Activated effector memory CD4-positive, alpha-beta T cell treated with anti-CD3 and anti-CD28 coated beads, Interleukin-2, amount 50 U/mL, for 16 hours (primary cell): ENCODE results near the gene TRIM9.
"Not testable (repeated sequence)": the region's sequence is repeated elsewhere in the genome, so short reads cannot be mapped to it uniquely, and the experiment has no call there.

Experiments
- DNase-seq: peaks from one replicate; pipeline ENCODE4 v3.0.0-alpha.2; 2020

Gene TRIM9

DNA sequence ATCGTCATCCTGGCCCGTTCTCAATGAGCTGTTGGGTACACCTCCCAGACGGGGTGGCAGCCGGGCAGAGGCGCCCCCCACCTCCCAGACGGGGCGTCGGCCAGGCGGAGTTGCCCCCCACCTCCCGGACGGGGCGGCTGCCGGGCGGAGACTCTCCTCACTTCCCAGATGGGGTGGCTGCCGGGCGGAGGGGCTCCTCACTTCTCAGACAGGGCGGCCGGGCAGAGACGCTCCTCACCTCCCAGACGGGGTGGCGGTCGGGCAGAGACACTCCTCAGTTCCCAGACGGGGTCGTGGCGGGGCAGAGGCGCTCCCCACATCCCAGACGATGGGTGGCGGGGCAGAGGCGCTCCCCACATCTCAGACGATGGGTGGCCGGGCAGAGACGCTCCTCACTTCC lies 138.5 kb downstream of the TRIM9 start:
- not testable (repeated sequence) for DNase-seq

DNA sequence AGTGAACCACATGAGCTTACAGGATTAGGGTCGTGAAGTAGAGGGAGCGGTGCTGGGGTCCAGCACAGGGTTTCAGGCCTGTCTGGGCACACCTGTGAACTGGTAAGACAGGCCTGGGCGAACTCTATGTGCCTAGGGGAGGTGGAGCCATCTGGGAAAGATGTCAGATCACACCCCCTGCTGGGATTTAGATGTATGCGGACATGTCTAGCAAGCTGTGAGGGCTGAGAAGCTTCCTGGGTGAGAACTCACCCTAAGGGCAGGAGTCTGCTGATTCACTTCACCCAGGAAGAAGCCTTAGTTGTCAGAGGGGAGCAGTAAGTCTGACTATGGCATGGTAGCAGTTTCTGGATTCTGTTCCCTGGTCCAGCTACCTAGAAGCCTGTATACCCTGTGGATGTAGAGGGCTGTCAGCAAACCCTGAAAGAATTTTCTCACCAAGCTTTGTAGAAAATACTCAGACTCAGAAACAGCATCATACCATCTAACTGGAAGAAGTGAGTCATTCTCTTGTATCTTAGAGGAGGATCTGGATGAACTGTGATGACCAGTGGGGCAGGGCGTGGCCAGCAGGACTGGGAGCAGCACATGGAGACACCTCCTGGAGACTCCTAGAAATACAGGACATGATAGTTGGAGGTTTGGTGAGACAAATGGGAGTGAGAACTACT lies 139.4 kb downstream of the TRIM9 start:
- no peak for DNase-seq

DNA sequence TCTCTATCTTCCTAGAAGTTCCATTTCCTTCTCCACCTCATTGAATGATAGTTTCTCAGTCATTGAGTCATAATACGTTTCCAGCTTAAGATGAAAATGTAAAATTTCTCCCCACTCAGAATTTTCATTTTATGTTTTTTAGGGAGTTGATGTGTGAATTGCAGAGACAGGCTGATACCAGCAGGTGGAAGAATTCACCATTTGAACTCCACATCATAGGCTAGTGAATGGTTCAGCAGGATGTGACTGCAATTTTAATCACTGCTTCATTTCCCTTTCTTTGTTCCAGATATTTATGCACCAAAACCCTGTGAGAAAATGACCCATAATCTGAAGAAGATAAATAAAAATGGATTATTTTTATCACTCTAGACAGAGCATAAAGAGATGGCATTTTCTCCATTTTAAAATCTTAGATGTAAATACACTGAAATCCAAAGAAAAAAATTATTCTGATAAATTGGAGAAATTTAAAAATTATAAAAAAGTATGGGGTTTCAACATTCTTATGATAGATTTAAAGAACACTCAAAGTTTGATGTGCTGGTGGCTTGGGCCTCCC lies 140.0 kb downstream of the TRIM9 start:
- no peak for DNase-seq

DNA sequence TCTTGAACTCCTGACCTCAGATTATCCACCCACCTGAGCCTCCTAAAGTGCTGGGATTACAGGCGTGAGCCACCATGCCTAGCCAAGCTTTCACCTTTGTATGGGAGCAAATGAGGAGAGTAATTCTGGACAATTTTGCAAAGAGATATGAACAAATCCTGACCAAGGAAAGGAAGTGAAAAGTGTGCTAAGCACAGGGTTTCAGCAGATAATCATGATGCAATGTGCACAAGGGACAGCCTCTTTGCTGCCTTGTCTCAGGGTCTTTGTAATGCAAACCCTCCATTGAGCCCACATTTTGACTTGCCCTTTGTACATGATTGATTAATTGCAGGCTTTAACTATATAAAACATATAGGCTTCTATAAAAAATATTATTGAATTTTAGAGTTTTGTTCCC lies 141.4 kb downstream of the TRIM9 start:
- no peak for DNase-seq

DNA sequence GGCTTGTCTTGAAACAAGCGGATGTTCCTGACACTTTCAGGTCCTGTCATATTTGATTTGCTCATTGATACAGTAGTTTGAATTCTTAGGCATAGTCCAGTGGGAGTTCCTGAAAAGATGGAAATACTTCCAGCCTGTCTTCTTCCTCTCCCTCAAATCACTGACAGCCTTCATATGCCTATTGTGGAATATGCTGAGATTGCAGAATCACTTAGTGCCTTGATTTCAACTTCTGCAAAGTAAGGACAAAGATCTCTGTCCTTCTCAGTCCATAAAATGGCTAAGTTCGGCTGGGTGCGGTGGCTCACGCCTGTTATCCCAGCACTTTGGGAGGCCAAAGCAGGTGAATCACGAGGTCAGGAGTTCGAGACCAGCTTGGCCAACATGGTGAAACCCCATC lies 143.9 kb downstream of the TRIM9 start:
- no peak for DNase-seq

DNA sequence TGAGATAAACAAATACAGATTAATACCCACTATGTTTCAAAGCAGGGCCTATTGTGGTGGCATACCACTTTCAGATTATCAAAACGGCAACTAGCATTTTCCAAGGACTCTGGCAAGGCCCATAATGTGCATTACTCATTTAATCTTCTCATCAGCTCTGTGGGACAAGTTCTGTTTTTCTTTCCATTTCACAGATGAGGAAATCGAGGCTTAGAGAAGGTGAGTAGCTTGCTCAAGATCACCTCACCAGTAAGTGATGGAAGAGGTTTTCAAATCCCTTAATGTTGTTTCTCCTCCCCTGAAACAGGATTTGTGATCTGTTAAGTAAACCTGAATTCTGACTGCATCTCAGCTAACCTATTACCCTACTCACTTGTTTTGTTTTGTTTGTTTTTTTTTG lies 146.7 kb downstream of the TRIM9 start:
- no peak for DNase-seq

DNA sequence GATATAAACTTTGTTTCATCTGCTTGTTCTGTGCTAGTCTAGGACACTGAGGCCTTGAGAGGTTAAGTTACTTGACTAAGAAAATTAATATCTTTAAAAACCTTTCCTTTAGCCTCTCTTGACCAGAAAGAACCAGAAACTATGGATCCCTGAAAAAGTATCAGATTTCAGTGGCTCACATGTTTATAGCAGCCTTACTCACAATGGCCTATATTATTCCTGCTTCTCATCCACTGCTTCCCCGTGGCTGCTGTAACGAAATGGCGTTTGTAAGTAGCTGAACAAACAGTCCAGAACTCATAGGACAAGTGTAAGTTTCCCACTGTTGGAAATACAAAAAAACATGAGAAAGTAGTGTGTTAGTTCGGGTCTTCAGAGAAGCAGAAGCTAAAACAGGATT lies 147.5 kb downstream of the TRIM9 start:
- no peak for DNase-seq

DNA sequence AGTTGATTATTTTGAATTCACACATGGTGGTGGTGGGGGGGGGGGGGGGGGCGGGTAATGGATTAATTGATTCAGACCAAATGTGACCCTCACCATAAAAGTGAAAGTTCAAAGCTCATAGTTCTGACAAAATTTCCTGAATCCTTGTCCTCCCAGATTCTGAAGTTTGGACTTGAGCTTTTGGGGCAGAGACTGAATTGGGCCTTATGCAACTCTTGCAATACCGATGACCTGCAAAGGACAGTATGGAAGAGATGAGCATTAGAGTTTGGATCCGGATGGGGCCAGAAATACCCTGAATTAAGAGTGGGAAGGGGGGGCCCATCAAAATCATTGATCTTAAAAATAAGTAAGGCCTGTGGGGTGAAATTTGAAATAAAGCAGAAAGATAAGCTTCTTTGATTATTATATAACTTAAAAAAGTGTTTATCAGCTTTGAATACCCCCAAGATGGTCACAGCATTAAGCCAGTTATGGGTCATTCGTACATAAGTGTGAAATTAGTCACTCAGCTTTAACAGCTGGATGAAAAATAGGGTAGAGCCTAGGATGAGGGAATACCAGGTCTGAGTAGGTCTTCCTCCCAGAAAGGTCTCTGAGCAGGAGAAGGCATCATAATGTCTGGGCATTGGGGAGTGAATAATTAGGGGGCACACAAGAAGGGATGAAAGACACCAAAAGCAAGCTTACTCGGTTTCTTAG lies 148.5 kb downstream of the TRIM9 start:
- DNase-seq = no peak

DNA sequence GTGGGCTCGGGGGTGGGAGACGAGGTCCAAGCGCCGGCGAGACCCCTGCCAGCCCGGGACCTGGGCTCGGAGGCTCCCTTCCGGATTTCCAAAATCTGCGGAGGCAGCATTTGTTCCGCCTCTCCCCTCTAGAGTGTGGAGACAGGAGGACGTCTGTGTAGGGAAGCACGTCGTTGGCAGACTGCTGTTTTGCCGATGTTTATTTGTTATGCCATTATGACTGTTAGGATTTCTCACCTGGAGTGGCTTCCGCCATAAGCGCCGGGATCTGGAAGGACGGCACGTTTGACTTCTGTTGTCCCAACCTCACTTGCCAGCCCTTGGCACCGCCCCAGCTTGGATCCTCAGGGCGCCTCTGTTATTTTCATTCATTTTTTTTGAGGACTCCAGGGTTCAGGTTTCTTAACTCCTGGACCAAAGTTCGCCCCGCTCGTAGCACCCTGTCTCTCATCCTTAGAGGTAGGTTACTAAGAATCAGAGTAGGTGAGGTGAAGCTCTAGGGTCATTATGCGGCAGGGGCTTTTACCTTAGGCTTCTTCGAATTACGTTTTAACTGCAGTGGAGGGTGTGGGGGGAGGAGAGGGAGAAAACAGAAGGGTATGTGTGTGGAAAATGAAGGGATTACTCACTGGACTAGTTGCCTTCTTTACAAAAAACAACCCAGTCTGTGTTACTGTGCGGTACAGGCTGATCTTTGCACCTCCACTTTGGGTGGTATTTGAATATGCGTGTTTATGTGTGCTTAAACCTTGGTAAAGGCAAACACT lies 150.1 kb downstream of the TRIM9 start:
- no peak for DNase-seq

DNA sequence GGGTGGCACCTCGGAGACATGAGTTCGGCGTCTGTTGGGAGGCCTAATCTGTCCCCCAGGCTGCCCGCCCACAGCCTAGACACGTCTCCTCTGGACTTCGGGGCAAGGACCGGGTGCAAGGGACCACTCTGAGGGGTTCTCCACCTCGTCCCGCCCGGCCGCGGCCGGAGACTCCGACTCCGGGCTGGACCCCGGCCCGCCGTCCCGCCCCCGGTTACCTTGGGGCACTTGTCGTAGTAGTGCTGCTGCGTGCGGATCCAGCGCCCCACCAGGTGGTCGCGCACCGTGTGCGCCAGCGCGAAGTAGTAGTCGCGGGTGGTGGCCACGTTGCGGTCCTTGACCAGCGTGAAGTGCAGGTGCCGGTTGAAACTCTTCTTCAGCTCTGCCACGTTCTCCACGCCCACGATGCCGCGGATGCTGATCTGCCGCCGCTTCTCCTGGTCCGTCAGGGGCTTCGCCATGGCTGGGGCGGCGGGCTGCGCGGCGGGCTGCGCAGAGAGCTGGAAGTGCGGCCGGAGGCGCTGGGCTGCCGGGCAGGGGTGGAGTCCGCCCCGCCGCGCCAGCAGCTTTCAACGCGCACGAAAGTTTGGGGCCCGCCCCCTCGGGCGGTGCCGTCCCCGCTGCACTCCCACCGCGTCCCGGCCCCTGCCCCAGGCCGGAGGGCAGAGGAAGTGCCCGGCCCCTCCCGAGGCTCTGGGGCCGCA lies 150.8 kb downstream of the TRIM9 start, which contains the start of gene PYGL:
TSS of gene PYGL (minus strand) at position 541 of the 704 bp plus-strand sequence. CDS start at position 461, 80 bp downstream.
- peak; percentile 67 for DNase-seq

DNA sequence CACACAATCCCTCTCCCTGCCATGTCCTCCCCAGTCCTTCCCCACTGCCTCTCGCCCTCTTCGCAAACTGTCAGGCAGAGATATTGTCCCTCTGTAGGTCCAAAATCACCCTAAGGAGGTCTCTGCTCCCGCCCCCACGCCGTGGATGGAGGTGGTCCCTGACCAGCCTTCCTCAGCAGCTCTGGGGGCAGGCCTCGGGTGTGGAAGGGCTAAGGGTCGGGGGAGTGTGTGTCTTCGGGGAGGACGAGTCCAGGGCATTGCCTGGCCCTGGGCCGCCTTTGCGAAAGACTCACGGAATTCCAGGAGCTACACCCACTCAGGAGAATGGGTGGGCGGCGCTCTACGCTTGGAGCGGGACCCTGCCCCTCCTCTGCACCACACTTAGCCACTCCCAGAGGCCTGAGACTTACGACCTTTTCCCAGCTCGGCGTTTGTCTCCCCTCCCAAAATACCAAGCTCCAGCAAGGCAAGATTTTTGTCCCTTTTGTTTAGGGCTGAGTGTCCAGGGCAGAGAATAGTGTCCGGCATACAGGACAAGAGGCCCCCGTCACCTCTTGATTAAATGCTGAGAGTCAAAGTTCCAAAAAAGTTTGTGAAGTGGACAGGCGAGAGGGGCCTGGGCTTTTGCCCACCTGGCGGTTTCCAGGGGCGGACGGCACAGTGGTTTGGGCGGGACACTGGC lies 151.5 kb downstream of the TRIM9 start:
- no peak for DNase-seq

DNA sequence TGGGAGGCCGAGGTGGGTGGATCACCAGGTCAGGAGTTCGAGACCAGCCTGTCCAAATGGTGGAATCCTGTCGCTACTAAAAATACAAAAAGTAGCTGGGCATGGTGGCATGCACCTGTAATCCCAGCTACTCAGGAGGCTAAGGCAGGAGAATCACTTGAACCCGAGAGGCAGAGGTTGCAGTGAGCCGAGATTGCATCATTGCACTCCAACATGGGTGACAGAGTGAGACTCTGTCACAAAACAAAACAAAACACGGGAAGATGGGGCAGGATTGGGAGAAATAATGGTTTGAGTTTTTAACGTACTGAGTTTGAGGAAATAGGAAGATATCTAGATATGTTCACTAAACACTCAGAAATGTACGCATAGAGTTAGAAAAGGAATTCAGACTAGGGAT lies 153.3 kb downstream of the TRIM9 start:
- not testable (repeated sequence) for DNase-seq

DNA sequence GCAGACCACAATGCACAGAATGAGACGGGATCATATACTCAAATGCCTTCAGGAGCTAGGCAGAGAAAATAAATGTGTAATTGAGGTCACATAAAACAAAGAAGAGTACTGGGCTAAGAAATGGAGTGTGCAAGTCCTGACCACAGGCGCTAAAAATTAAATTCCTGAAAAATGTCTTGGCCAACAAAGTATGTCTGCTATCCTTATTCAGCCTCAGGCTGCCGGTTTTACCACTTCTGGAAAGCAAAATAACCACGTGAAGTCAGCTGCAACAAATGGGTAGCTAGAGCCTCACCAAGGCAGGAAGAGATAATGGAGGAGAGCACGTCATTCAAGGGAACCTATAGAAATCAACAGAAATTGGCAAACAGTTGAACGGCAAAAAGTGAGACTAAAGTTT lies 153.8 kb downstream of the TRIM9 start:
- DNase-seq = no peak

DNA sequence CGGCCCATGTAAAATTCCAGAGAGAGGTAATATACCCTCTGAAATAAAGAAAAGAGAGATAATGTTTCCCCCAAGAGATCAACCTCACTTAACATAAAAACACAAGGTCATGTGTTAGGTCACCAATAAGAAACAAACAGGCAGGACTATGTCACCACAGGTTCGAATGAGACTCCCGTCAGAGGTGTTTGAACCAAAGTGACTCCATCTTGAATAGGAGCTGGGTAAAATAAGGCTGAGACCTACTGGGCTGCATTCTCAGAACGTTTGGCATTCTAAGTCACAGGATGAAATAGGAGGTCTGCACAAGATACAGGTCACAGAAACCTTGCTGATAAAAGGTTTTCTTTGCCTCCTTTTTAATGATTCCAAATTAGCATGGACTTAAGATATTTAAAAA lies 157.1 kb downstream of the TRIM9 start:
- DNase-seq = no peak

DNA sequence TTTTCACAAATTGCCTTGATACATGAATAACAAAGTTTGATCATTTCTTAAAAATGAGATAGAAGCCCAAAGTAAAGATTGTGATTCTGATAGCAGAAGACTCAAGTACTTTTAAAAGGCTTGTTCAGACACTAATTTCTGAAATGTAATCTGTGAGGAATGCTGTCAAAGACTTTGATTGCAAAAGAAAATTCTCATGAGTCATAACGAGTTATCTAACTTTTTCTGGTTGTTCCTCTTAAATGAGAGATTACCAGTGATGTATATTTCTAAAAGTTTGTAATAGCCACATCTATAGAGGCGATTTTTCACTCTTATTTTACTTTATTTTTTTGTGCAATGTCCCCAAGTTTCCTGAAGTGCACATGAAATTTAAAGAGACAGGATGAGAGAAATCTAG lies 157.6 kb downstream of the TRIM9 start:
- no peak for DNase-seq

DNA sequence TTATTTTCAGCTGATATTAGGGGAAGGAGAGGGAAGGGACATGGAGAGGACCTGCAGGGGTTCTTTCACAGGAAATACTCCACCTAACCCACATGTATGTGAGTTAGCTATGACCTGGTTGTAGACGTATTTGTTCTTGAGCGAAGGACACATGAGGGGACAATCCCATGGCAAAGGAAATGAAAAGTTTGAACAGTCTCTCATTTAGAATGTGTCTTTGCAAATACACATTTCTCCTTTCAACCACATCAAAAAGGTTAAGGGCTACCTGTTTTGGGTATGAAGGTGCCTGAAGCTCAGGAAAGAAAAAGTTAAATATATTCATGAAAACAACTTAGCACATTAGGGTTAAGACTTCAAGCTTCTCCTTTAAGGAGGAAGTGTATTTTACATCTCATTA lies 158.0 kb downstream of the TRIM9 start:
- no peak for DNase-seq

DNA sequence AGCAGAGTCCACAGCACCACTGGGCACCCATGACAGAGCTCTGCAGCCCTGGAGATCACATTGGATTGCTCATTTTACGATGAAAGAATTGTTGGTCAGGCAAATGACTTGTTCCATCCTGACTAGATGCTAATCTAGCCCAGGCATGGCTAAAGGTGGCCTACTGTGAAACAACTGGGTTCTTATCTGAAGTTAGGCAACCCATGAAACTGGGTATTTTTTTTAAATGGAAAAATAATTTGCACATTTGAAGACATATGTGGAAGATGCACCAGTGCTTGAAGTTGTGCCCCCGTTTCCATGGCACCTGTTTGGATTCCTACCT lies 158.9 kb downstream of the TRIM9 start:
- no peak for DNase-seq

DNA sequence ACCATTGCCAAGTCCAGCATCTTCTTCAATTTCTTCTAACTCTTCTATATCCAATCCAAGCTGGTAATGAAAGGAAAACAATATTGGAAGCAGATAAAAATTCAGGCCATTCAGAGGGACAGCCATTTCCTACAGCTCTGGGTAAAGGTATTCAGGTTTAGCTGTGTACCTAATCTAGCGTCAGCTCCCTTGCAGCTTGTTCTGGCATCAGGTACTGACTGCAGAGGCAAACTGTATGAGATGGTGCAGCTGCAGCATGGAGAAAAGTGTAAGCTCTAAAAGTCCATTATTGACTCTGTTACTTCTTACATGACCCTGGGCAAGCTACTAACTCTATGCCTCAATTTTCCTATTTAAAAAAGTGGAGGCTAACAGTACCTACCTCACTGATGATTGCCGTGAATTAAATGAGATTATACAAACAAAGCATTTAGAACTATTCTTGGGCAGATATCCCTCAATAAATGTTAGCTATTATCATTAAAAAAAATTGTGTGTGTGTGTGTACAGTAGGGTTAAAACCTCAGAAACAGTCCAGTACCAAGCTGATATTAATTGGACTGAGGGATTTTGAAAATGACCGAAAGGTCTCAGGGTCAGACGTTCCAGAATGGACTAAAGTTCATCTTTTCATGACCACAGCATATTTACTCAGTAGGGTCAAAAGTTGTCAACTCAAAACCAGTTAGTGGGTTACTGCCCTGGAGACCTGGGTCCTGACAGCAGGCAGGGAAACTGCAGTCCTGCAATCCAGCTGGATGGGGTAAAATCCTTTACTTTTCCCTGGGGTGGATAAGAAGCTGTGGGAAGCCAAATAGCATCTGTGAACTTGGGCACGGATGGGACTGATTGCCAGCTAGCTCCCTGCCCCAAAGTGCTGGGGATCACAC lies 159.5 kb downstream of the TRIM9 start:
- no peak for DNase-seq

DNA sequence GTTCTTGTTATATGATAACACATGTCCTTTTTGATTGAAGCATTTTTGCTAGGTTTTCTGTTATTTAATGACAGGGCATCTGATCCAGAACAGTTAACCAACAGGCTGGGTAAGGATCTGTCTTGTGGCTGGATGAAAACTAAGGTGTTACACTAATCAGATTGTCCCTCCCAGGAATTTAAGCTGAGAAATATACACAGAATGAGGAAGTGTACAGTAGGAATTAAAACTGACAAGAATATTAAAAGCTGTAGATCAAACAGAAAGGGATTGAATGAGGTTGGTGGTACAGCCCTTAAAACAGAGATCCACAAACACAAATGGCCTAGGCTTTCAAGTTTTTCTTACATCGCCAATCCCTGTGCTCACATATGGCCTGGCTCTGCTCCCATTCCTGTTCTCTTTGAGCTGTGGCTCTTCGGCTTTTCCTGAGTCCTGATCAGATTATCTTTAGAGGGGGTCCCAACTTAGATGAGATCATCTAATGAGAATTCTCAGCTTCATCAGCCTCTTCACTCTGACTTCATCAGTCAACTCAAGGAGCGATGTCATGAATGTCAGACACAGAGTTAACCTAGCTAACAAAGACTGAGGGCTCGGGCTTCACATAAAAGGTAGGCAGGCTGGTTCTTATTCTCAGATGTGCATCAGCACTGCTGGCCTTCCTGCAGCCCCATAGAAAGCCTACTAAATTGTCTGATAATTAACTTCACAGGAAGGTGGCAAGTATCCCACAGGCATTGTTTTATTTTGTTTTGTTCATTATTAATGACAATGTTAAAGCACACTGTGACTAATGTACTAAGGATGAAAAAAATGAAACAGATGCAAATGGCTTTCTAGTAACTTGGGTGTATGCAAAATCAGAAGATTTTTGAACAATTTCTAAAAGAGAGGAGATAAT lies 162.1 kb downstream of the TRIM9 start:
- no peak for DNase-seq

DNA sequence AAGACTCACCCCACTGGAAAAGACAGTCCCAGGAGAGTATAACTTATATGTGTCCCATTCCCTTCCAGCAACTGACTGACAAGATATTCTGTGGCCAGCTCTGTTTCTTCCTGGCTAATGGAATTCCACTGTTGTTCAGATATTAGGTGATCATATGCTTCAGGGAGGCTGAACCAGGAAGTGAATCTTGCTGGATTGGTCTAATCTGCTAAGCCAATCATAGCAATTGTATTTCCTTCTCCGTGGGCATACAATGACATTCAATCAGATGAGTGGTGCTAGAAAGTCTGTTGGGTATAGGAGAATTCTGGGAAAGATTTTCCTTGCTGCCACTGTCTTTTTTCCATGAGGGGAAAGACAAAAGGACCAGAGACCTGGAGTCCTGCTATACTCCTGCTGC lies 162.7 kb downstream of the TRIM9 start:
- no peak for DNase-seq
